Measurements from ENCODE around the gene FCHSD2. TPM values are rescaled to one million over a fixed set of nuclear protein-coding genes. Genes with fewer than 3 reads are reported as not detected.

The FCHSD2 gene
- polyA plus RNA-seq, 2 of the 4 experiments (the other 2 are of a cell fraction), result 10.5 to 19.0 TPM

DNA sequence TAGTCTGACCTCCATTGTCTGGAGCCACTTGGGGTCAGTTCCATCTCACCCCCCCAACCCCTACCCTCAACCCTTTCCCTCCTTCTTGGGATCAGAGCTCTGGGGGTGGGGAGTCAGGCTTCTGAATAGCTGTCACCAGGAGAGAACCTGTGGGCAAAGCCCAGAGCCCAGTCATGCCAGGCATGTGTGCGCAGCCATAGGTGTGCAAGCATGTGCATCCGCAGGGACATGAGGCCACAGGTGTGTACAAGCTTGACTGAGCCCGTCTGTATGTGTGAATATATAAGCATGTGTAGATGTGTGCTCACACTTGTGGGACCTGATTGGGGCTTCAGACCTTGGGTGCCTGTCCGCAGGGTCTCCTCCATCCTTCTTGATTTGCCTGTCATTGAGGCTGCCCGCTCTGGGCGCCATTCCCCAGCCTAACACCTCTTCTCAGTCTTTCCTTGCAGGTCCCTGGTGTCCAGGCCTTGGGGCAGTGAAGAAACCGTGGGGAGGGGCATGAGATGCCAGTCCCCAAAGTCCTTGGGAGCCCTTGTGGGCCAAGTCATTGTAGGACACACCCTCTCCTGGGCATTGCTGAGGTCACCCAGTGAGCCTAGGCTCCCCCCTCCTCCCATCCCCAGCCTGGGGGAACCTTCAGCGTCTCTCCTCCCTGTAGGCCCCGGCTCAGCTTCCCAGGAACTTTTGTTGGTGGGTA lies 318.9 kb downstream of the FCHSD2 start:
- POLR2A ChIA-PET, result interaction anchor here (0.5 to 1.2 kb wide), 3 partner anchors 13 to 431 kb away, joined by 3 to 4 read pairs (median 3); no protein-coding TSS in a partner anchor

DNA sequence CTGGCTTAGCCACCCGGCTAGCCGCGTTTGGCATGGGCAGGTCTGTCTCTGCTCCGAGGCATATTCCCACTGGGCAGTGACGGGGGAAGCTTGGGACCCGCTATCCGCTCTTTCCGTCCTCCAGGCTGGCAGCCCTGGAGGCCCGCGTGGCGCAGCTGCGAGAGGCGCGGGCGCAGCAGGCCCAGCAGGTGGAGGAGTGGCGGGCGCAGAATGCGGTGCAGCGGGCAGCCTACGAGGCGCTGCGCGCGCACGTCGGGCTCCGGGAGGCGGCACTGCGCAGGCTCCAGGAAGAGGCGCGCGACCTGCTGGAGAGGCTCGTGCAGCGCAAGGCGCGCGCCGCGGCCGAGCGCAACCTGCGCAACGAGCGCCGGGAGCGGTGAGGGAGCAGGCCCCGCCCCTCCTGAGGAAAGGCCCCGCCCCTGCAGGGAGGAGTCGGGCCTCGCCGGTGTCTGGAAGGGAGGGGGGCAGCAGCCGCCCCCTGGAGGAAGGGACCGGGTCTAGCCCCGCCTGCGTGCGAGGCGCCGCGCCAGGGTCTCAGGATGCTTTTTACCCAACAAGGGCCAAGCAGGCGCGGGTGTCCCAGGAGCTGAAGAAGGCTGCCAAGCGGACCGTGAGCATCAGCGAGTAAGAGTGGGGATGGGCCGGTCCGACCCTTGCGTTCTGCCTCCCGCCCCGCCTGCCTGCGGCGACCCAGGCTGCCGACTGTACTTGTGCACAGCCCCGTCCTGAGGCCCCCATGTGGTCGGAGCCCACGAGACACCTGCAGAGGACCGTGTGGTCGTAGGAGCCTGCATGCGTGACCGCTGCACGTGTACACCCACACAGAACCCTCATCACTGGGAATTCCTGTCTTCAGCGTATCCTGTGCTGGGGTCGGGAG lies 320.0 kb downstream of the FCHSD2 start:
- CTCF ChIA-PET, result interaction anchor here (0.7 to 15.7 kb wide), 13 partner anchors 9 to 467 kb away, joined by 3 to 339 read pairs (median 5); partner anchors contain the start of genes ATG16L2 and STARD10
- FAIRE-seq, result no peak
- peak; percentile 91 to 94 for DNase-seq (ENCODE audit: low read depth in 1 of 2, low spot score in 1 of 2)
- WGBS (ENCODE audit: missing lambda C conversion rate), result 18% methylated on average over 30 of the region's 82 CpGs
- ATAC-seq, result peak; percentile 70 to 91
- H3K4me3 ChIP-seq, result peak overlapping the region; percentile 52
- peaks cover 7% of the 10 kb centered on the region for H3K4me1 ChIP-seq
- peak overlapping the region; percentile 86 to 92 for H3K27ac ChIP-seq
- H3K9me3 ChIP-seq, result no peaks in the 10 kb centered on the region
- H3K4me2 ChIP-seq, result peak overlapping the region; percentile 96
- no peak for TF ChIP-seq EHMT2 (IDR thresholded peaks at IDR 0.05; ENCODE audit: low read depth)
- TF ChIP-seq SREBF2 (IDR thresholded peaks at IDR 0.05), result 0 out of 2 replicates have a peak, but pooled peaks have one; percentile 6
- no peak for TF ChIP-seq ZC3H11A (IDR thresholded peaks at IDR 0.05)
- peak; percentile 45 to 62; a peak in 1 of 5 replicates for TF ChIP-seq JUN (IDR thresholded peaks at IDR 0.05)
- TF ChIP-seq, protein P1, sequence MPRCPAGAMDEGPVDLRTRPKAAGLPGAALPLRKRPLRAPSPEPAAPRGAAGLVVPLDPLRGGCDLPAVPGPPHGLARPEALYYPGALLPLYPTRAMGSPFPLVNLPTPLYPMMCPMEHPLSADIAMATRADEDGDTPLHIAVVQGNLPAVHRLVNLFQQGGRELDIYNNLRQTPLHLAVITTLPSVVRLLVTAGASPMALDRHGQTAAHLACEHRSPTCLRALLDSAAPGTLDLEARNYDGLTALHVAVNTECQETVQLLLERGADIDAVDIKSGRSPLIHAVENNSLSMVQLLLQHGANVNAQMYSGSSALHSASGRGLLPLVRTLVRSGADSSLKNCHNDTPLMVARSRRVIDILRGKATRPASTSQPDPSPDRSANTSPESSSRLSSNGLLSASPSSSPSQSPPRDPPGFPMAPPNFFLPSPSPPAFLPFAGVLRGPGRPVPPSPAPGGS (IDR thresholded peaks at IDR 0.05), result 0 out of 3 replicates have a peak, but pooled peaks have one; percentile 60
- 0 out of 2 replicates have a peak, but pooled peaks have one; percentile 51 for TF ChIP-seq RNF2 (IDR thresholded peaks at IDR 0.05; ENCODE audit: borderline replicate concordance, low read depth)
- peak; percentile 73; the same call in 1 of the 2 replicates for TF ChIP-seq MYC (IDR thresholded peaks at IDR 0.05; ENCODE audit: borderline replicate concordance, low read length)
- TF ChIP-seq, protein P2, sequence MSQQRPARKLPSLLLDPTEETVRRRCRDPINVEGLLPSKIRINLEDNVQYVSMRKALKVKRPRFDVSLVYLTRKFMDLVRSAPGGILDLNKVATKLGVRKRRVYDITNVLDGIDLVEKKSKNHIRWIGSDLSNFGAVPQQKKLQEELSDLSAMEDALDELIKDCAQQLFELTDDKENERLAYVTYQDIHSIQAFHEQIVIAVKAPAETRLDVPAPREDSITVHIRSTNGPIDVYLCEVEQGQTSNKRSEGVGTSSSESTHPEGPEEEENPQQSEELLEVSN (IDR thresholded peaks at IDR 0.05; ENCODE audit: borderline replicate concordance, low read depth), result peak; percentile 90; the same call in 1 of the 2 replicates
- TF ChIP-seq, protein P3, sequence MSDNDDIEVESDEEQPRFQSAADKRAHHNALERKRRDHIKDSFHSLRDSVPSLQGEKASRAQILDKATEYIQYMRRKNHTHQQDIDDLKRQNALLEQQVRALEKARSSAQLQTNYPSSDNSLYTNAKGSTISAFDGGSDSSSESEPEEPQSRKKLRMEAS (IDR thresholded peaks at IDR 0.05), result peak; percentile 91
- TF ChIP-seq POLR2A (IDR thresholded peaks at IDR 0.05; ENCODE audit: low read length), result peak; percentile 86
- peak in 1 of 2 experiments; percentile 25; a peak in 1 of 5 replicates for TF ChIP-seq RAD21 (conservative IDR thresholded peaks at IDR 0.05 in 1 of 2, IDR thresholded peaks at IDR 0.05 in 1 of 2)
- POLR2A ChIA-PET, result interaction anchor here (1.2 kb wide), 1 partner anchor 18 kb away, joined by 3 read pairs; no protein-coding TSS in a partner anchor

More for the DNA sequence above, 318.9 kb downstream of the FCHSD2 start:
- Histone ChIP-seq H3K9me3 (no peaks in the 10 kb centered on the region), H3K4me2 (no peak overlapping the region), H3K27ac (no peak overlapping the region), H3K4me3 (no peak overlapping the region), H3K4me1 (peaks cover 7% of the 10 kb centered on the region)
- FAIRE-seq, result no peak
- TF ChIP-seq, protein P4, sequence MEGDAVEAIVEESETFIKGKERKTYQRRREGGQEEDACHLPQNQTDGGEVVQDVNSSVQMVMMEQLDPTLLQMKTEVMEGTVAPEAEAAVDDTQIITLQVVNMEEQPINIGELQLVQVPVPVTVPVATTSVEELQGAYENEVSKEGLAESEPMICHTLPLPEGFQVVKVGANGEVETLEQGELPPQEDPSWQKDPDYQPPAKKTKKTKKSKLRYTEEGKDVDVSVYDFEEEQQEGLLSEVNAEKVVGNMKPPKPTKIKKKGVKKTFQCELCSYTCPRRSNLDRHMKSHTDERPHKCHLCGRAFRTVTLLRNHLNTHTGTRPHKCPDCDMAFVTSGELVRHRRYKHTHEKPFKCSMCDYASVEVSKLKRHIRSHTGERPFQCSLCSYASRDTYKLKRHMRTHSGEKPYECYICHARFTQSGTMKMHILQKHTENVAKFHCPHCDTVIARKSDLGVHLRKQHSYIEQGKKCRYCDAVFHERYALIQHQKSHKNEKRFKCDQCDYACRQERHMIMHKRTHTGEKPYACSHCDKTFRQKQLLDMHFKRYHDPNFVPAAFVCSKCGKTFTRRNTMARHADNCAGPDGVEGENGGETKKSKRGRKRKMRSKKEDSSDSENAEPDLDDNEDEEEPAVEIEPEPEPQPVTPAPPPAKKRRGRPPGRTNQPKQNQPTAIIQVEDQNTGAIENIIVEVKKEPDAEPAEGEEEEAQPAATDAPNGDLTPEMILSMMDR (IDR thresholded peaks at IDR 0.05), result no peak
- no peak for TF ChIP-seq RCOR1 (IDR thresholded peaks at IDR 0.05; ENCODE audit: low read depth, low read length)
- no peak for TF ChIP-seq CBX8 (IDR thresholded peaks at IDR 0.05)
- no peak for TF ChIP-seq PHF8 (IDR thresholded peaks at IDR 0.05; ENCODE audit: borderline replicate concordance, low read depth)
- TF ChIP-seq SREBF2 (IDR thresholded peaks at IDR 0.05), result no peak
- no peak for TF ChIP-seq MAZ (IDR thresholded peaks at IDR 0.05; ENCODE audit: borderline replicate concordance, low read depth, low read length)
- TF ChIP-seq, protein P5, sequence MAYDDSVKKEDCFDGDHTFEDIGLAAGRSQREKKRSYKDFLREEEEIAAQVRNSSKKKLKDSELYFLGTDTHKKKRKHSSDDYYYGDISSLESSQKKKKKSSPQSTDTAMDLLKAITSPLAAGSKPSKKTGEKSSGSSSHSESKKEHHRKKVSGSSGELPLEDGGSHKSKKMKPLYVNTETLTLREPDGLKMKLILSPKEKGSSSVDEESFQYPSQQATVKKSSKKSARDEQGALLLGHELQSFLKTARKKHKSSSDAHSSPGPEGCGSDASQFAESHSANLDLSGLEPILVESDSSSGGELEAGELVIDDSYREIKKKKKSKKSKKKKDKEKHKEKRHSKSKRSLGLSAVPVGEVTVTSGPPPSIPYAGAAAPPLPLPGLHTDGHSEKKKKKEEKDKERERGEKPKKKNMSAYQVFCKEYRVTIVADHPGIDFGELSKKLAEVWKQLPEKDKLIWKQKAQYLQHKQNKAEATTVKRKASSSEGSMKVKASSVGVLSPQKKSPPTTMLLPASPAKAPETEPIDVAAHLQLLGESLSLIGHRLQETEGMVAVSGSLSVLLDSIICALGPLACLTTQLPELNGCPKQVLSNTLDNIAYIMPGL (CRISPR knock-in tag; IDR thresholded peaks at IDR 0.05; ENCODE audit: borderline replicate concordance), result no peak
- no peak for TF ChIP-seq ESRRA (IDR thresholded peaks at IDR 0.05; ENCODE audit: borderline replicate concordance, low read length)
- TF ChIP-seq POLR2A (IDR thresholded peaks at IDR 0.05; ENCODE audit: low read length), result no peak
- TF ChIP-seq, protein P2 (IDR thresholded peaks at IDR 0.05; ENCODE audit: borderline replicate concordance, low read depth), result no peak
- no peak for TF ChIP-seq HDAC2 (IDR thresholded peaks at IDR 0.05)
- no peak for TF ChIP-seq MAFK (IDR thresholded peaks at IDR 0.05; ENCODE audit: partially characterized antibody)
- TF ChIP-seq ZC3H11A (IDR thresholded peaks at IDR 0.05), result no peak
- no peak for TF ChIP-seq ZSCAN20 (CRISPR knock-in tag; IDR thresholded peaks at IDR 0.05)
- no peak for TF ChIP-seq ZNF302 (CRISPR knock-in tag; IDR thresholded peaks at IDR 0.05)
- WGBS (ENCODE audit: missing lambda C conversion rate), result 95% methylated on average over 9 of the region's 9 CpGs
- ATAC-seq, result no peak
- DNase-seq (ENCODE audit: low read depth in 1 of 2, low spot score in 1 of 2), result no peak
- CTCF ChIA-PET, result interaction anchor here (0.8 to 15.7 kb wide), 10 partner anchors 8 to 466 kb away, joined by 3 to 339 read pairs (median 6); partner anchors contain the start of genes ATG16L2 and STARD10
